NCI-H345 (cell line): ENCODE data around the gene CERT1.
A peak's percentile ranks its signal among the peaks of the same experiment; 100 is the strongest.

Experiments used
- DNase-seq: peaks from one replicate; lab custom pipeline; 2025; lab: John Stamatoyannopoulos, UW

CERT1 gene

GRCh38 chr5:75471193-75471592, 40.2 kb downstream of the CERT1 start:
- DNase-seq = no peak

GRCh38 chr5:75469017-75469416, 42.4 kb downstream of the CERT1 start:
- DNase-seq = no peak

- DNase-seq = no peak
Measured at GRCh38 chr5:75468593-75468992, 42.8 kb downstream of the CERT1 start.

GRCh38 chr5:75466006-75466716, 45.3 kb downstream of the CERT1 start:
- no peak for DNase-seq

- DNase-seq = peak; percentile 43
Measured at GRCh38 chr5:75465480-75465879, 45.9 kb downstream of the CERT1 start.

GRCh38 chr5:75463726-75464125, 47.7 kb downstream of the CERT1 start:
- DNase-seq = no peak

GRCh38 chr5:75461679-75462078, 49.8 kb downstream of the CERT1 start:
- DNase-seq = no peak

- DNase-seq = peak; percentile 24
Measured at GRCh38 chr5:75460942-75461610, 50.4 kb downstream of the CERT1 start.

- no peak for DNase-seq
Measured at GRCh38 chr5:75460532-75460931, 50.9 kb downstream of the CERT1 start.

GRCh38 chr5:75457691-75458090, 53.7 kb downstream of the CERT1 start:
- no peak for DNase-seq

- no peak for DNase-seq
Measured at GRCh38 chr5:75457161-75457560, 54.3 kb downstream of the CERT1 start.

GRCh38 chr5:75450069-75450468, 61.4 kb downstream of the CERT1 start:
- no peak for DNase-seq

GRCh38 chr5:75446068-75446467, 65.4 kb downstream of the CERT1 start:
- DNase-seq = no peak

GRCh38 chr5:75441560-75441959, 69.9 kb downstream of the CERT1 start:
- DNase-seq = no peak

- DNase-seq = no peak
Measured at GRCh38 chr5:75439276-75439675, 72.2 kb downstream of the CERT1 start.

- no peak for DNase-seq
Measured at GRCh38 chr5:75438722-75439121, 72.7 kb downstream of the CERT1 start.

- no peak for DNase-seq
Measured at GRCh38 chr5:75435096-75435495, 76.3 kb downstream of the CERT1 start.

- no peak for DNase-seq
Measured at GRCh38 chr5:75433814-75434506, 77.5 kb downstream of the CERT1 start.

GRCh38 chr5:75414241-75414640, 97.2 kb downstream of the CERT1 start:
- DNase-seq = no peak

GRCh38 chr5:75412111-75412990, 99.1 kb downstream of the CERT1 start:
- no peak for DNase-seq

- no peak for DNase-seq
Measured at GRCh38 chr5:75405296-75405695, 106.1 kb downstream of the CERT1 start.

- DNase-seq = no peak
Measured at GRCh38 chr5:75395277-75395676, 116.2 kb downstream of the CERT1 start.
